DLD1 (cell line): Measurements from ENCODE around the gene EFHD2.
"Not testable (repeated sequence)": the region's sequence is repeated elsewhere in the genome, so short reads cannot be mapped to it uniquely, and the experiment has no call there.

Source experiments
- in situ Hi-C: cut with HindIII; loops from 2 replicates; pipeline ENCODE4 v1.10.0; 2017; ENCODE audit warnings: low sequenced_read_pairs

The EFHD2 gene

DNA sequence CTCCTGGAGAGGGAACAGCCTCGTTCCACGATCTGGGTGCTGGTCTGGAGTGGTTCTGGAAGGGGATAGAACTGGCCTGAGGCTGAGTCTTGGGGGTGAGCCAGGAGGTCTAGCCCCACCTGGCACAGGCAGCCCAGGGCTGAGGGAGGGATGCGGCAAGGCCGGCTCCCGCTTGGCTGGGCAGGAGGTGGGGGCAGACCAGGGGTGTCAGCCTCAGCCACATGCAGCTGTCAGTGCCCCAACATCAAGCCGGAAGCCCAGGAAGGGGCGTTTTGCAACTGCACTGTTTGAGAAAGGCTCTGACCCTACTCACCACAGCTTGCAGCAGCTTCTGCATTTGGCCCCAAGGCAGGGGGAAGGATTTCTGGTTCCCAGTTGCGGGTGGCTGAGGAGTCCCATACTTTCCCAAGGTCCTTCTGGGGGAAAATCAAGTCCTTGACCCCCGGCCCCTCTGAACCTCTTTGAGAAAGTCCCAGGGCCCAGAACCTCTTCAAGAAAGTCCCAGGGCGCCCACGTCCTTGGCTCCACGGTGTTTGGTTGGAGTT is 2.0 kb downstream of the EFHD2 start:
- in situ Hi-C loops: loop anchor here (5.0 kb wide), 1 partner anchor 89 kb away; no protein-coding TSS in a partner anchor

DNA sequence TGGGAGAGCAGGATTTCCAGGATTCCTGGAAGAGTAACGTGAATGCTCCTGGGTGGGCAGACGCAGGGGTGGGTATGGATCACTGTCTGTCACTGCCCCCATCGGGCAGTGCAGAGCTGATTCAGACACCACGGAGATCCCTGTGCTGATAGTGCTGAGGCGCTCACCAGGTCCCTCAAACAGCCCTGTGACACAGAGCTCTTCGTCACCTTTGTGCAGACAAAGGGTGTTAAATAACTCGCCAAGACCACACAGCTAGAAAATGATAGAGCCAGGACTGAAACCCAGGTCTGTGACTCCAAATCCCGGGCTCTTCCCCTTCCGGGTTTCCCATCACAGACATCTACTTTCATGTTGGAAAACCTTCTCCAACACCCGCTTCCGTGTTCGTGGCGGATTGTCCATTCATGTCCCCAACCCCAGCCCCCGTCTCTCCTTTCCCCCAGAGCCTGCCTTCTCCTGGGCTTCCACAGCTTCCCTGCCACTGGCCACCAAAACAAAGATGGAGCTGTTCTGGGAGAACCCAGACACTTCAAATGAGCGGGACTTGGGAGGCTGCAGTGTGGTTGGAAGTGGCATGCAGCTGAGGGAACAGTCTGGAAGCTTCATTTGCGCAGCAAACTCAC is 2.6 kb downstream of the EFHD2 start:
- in situ Hi-C loops: loop anchor here (5.0 kb wide), 1 partner anchor 90 kb away; no protein-coding TSS in a partner anchor

DNA sequence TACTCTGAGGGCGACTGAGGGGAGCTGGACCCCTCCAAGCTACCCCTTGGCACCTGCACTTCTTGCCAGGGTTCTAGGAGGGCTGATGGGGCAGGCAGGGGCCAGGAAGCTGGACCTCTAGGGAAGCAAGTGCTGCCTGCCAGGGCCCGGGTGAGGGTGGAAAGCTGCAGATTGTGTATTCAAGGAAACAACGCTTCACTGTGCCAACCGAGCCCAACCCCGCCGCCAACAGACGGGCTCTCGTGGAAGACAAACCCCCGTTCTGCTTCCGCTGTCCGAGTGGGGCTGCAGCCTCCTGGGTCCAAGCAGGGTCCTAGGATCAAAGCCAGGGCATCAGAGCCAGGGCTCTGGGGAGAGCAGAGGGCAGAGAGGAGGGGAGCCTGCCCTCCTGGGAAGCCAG is 3.2 kb downstream of the EFHD2 start:
- in situ Hi-C loops: loop anchor here (5.0 kb wide), 1 partner anchor 91 kb away; no protein-coding TSS in a partner anchor

DNA sequence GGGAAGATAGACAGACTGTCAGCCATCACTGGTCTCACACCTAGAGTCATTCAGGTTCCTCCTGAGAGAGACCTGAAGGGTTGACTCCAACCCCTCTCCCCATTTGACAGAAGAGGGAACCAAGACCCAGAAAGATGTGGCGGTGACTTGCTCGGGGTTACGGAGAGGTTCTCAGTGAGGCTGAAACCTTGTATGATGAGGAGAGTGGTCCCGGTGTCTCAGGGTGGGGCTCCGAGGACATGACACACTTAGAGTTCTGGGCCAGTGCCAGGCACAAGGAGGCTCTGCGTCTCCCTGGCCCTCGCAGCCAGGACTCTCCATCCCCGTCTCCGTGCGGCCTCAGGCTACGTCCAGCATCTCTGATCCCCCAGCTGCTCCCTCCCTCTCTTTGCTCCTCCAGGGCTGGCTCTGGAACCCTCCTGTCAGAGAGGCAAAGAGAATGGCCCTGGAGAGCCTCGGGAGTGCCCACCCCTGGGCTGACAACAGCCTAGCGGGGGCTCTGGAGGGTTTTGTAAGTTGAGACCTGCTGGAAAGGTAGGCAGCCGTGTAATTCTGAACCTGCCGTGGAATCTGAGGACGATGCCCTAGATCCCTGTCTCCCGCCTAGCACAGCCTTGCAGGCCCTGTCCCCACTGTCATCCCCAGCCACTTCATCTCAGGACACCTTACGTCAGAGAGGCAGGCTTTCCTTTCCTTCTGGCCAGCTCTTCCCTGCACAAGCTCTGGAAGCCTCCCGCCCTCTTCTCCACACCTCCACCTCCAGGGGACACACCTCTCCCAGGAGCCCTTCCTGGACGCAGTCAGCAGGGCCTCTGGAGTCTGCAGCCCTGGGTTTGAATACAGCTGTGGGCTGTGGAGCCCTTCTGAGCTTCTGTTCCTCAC is 4.1 kb downstream of the EFHD2 start:
- in situ Hi-C loops: loop anchor here (5.0 kb wide), 1 partner anchor 92 kb away; no protein-coding TSS in a partner anchor

DNA sequence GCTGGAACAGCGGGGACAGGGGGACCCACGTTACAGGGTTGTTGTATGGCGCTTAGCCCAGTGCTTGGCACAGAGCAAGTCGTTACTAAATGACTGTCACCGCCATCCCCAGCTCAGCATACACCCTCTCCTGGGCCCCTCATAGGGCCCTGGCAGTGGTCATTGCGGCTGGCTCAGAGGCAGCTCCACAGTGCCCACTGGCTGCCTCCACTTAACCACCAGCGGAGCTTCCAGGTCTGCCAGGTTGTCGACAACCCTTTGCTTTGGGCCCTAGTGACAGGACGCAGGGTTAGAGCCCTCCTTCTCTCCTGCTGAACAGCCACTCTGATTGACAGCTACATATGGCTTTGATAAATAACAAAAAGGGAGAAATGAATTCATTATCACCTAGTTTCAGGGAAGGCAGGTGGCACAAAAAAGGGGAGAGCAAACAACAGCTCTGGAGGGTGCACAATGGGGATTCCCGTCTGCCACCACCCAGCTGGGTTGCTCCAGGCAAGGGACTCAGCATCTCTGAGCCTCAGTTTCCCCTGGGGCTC is 4.8 kb downstream of the EFHD2 start:
- in situ Hi-C loops: loop anchor here (5.0 kb wide), 1 partner anchor 92 kb away; no protein-coding TSS in a partner anchor

DNA sequence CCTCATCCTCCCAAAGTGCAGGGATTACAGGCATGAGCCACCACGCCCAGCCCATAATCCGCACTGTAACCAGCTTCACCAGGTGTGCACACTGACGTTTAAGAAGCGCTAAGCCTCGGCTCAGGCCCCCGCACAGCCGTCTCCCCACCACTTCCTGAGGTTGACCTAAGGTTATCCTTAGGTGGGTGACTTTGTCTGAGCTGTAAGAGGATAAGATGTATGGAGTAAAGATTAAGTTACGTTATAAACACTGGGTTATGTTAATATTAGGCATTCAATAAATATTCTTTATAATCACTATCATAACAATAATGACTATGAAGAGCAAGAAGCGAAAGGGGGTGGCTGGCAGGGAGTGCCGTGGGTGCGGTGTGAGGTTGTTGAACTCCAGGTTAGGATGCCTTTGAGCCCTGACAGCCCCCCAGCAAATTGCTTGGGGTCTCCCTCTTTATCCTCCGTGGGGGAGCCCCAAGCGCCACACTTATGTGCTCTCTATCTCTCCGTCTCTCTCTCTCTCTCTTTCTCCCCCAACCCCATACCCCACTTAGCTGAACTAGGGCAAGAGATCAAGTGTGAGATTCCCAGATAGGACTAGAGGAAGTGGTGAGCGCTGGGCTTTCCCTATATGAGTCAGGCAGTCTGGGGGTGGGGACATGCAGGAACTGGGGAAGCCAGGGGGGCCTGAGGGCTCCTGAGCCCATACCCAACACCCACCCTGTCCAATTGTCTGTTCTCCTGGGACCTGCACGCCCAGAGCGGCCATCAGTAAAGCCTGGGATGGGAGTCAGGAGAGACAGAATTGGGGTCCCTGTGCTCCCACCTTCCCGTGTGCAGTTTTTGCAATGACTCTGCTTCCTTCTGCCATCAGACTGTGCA is 7.6 kb downstream of the EFHD2 start:
- in situ Hi-C loops: no loop called here

DNA sequence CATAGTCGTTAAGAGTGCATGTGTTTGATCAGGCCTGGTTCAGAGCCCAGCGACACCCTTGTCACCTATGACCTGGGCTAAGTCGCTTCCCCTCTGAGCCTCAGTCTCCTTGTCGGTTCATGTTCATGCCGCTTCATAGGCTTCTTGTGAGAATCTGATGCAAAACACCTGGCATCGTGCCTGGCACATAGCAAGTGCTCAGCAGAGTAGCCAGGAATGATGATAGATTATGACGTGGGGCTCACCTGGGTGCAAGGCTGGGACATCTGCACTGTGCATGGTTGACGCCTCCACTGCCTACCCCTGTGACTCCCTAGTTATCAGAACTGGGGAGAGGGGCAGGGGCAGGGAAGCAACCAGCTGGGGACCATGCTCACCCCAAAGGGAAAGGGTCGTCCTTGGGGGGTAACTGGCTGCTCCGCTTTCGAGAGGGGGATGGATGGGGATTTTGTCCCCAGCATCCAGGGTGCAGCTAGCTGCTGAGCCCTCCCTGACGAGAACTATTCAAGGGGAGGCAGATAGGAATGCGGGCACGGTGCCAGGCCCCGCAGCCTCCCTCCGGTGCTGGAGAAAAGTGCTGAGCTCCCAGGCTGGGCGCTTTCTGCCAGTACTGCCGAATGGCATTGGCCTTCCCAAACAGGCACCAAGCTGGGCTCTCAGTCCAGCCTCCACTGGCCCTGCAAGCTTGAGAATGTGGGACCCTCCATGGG is 9.3 kb downstream of the EFHD2 start:
- in situ Hi-C loops: no loop called here

DNA sequence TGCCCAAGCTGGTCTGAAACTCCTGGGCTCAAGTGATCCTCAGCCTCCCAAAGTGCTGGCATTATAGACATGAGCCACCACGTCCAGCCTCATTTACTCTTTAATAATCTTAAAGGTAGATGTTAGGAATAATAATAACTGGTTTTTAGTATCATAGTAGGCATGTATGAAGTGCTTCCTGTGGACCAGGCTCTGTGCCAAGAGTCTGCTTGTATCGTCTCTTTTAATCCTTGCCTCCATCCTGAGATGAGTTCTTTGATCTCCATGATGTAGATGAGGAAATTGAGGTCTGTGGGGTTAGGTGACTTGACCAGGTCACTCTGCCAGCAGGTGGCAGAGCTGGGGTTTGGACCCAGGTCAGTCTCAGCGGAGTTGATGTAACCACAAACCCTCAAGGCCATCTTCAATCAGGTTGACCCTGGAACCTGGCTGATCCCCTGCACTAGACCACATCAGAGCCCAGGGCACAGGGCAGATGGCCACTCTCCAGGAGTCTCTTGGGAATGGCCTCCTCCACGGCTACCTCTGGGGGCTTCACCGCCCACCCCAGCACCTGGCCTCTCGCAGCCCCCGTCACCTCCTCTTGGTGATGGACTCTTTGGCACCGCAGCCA is 11.3 kb downstream of the EFHD2 start:
- in situ Hi-C loops: no loop called here

DNA sequence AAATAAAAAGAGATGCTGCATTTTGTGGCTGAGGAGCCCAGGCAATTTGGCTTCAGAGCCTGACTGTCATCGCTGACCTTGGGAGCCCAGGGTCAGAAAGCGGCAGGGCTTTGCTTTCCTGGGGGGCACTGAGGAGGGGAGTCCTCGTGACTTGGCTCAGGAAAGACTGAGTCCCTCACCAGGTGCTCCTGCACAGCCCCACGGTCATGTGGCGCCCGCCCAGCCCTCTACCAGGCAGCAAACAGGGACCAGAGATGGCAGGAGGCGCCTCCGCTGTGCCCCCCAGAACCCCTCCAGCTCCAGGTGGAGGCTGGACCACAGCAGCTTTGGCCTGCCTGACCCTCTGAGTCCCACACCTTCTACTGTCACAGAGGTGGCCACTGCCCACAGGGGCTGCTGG is 13.2 kb downstream of the EFHD2 start:
- in situ Hi-C loops: no loop called here

DNA sequence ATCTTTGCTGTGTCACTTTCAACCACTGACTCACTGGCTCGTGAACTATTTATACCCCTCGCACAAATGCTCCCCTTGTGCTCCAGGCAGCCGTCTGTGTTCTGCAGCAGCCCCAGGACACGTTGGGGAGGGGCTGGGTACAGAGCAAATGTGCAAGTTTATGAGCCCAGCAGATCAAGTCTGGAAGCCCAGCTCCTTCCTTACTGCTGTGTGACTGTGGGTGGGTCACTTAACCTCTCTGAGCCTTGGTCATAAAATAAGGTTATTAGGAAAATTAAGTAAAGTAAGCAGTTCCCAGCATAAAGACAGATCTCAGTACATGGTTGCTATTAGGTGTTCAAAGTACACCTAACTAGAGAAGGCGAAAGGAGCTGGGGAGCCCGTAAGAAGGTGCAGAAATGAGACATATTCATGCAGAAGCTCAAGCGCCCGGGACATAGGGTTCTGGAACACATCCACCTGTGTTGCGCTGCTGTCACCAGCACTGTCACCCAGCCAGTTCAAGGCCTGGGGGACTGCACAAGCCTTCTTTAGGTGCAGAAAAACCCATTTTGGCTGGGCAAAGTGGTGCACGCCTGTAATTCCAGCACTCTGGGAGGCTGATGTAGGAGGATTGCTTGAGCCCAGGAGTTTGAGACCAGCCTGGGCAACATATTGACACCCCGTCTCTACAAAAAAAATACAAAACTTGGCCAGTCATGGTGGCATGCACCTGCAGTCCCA is 13.8 kb downstream of the EFHD2 start:
- in situ Hi-C loops: no loop called here

DNA sequence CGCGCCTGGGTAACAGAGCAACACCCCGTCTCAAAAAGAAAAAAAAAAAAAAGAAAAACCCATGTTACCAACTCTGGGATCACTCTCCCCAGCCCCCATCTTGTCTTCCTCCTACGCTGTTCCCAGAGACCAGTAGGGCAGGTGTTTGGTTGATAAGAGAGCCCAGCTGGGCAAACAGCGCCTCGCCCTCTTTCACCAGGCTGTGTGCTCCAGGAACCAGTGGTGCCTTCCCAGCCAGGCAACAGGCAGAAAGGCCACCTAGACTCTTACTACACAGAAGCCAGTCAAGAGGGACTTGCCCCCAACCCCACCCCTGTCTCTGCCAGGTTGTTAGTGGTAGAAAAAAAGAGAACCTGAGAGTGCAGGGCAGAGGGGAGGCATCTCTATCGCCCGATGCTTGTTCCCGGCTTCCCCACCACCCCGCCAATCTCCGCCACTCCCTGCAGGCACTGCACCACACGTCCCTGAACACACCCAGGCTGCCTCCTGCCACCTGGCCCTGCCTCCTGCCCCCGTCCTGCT is 14.5 kb downstream of the EFHD2 start:
- in situ Hi-C loops: no loop called here

DNA sequence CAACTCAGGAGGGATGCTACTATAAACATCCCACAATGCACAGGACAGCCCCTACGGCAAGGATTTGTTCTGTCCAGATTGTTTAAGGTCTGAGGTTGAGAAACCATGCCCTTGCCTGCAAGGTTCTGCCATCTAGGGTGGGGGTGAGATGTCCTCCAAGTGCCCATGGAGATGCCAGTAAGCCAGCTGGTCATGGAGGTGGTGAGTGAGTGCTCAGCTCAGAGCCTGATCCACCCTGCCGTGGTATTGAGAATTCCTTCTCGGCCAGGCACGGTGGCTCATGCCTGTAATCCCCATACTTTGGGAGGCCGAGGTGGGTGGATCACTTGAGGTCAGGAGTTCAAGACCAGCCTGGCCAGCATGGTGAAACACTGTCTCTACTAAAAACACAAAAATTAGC is 15.3 kb downstream of the EFHD2 start:
- in situ Hi-C loops: no loop called here

DNA sequence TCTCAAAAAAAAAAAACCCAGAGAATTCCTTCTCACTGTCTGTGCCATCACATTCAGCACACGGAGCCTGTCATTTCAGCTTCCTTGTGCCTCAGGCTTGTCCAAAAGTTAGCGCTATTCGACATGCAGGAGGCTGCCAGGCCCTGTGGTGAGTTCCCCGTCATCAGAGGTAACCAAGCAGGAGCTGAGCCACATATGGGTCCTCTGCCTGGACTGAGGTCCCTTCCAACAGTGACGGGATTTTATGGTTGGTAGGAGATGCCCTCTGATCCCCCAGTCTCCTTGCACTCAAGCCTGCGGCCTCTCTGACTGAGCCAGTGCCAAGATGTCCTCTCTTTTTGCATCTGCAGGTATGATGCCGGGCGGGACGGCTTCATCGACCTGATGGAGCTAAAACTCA is 15.8 kb downstream of the EFHD2 start:
- in situ Hi-C loops: no loop called here

DNA sequence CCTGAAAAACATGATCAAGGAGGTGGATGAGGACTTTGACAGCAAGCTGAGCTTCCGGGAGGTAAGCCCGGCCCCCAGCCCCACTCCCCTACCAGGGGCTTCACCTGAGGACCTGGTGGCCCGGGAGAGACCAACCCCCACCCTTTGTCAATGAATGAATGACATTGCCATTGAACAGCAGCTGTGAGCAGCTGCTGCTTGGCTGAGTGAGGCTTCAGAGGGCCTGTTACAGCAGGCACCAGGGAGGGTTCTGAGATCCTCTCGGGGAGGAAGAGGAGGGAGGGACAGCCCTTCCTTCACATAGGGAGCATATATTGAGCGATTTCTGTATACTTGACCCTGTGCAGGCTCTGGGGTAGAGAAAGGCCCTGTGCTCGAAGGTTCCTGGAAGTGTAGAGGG is 16.3 kb downstream of the EFHD2 start:
- in situ Hi-C loops: no loop called here

DNA sequence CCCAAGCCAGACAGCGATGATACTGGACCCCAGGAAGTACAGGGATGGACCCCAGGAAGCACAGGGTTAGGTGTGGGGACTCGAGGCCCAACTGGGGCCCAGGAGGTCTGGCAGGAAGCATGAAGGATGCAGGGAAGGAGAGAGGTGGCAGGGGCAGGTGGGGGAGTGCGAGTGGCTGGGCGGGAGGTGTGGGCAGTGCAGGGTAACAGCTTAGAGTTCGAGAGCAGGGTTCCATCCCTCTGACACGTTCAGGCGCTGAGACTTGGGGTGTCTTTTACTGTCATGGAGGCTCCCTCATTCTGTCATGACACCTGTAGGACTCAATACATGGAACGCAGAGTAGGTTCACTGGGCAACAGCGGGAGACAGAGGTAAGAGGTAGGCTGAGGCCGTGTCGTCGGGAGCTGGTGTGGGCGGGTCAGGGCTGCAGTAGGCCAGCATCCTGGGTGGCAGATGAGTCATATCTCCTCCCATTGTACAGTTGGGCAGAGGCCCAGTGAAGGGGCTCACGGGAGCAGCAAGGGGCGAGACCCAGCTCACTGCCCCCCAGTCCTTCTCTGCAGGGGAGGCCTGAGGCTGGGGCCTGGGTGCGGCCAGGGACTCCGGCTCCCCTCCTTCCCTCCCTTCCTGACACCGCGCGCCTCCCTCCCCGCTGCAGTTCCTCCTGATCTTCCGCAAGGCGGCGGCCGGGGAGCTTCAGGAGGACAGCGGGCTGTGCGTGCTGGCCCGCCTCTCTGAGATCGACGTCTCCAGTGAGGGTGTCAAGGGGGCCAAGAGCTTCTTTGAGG is 17.0 kb downstream of the EFHD2 start:
- in situ Hi-C loops: no loop called here

DNA sequence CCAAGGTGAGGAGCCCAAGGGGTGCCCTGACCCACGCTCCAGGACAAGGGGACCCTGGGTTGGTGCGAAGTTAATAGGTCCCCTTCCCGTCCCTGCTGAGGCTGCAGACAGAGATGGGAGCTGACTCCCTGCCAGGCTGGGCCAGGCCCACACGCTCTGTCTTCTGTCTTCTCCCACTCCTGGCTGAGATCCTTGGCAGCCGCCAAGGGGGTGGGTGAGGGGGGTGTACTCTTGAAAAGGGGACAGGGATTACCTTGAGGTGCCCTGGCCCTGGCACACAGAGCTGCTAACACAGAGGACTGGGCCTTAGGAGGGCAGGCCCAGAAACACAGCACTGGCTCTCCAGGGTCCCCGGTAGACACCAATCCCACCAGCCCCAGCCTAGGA is 17.6 kb downstream of the EFHD2 start:
- in situ Hi-C loops: no loop called here

DNA sequence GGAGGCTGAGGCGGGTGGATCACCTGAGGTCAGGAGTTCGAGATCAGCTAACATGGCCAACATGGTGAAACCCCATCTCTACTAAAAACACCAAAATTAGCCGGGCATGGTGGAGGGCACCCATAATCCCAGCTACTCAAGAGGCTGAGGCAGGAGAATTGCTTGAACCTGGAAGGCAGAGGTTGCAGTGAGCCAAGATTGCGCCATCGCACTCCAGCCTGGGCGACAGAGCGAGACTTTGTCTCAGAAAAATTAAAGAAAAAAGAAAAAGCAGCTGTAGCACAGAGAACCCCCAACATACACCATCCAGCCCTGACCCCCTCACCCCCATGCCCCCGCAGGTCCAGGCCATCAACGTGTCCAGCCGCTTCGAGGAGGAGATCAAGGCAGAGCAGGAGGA is 18.6 kb downstream of the EFHD2 start:
- in situ Hi-C loops: not testable (repeated sequence)
